NOMO-1 treated with DMSO at 0.1 percent for 48 hours (cell line): ENCODE results near the gene ADGRL2.
A peak's percentile ranks its signal among the peaks of the same experiment; 100 is the strongest.

Experiments
- DNase-seq: peaks from one replicate; lab custom pipeline; 2025; ENCODE audit not compliant: unreplicated experiment; lab: John Stamatoyannopoulos, UW

The ADGRL2 gene

DNA sequence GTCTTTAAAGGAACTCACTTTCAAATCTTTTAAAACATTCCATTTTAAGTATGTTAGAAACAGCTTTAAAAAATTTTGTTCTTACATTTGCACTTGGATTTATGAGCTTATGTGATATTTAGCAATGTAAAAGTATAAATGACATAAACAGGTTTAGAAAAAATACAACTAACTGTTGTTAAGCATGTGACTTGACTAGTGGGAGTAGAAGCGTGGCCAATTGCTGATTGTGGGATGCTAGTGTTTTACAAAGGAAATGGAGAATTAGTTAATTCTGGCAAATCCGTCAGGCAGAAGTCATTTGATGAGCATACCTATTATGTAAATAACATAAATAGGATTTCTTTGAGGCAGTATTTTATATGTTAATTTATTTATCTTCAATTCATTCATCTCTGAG lies 175.8 kb downstream of the ADGRL2 start:
- DNase-seq, result no peak

DNA sequence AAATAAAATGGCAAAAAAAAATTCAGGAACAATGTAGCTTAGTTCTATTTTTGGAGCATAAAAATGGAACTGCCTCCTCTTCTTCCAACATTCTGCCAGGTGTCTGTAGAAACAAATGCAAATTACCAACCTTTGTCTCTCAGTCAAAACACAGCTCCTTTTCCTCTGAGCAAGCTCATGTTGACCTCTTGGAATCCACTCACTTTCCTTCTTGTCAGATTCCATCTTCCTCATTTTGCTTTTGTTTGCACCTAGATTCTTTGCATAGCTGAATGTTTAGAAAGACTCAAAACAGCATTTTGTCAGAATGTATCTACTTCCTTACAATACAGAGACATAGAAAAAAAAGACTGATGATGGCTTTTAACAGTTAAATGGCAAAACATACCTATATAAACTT lies 178.2 kb downstream of the ADGRL2 start:
- no peak for DNase-seq

DNA sequence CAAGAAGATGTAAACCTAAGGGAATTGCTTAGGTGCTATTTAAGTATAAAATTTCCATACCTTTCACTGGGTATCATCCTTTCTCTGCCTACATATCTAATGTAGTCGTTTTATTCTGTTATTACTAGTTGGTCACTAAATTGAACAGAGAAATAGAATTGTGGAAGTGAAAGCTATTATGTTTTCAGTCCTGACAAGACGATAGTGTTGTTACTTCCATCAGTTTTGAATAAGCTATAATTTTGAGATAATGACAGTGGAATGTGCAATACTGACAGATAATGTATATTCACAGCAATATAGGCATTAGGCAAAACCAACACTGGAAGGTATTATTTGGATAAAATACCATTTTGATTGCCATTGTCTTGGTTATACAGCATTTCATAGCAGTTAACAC lies 181.8 kb downstream of the ADGRL2 start:
- peak; percentile 47 for DNase-seq

DNA sequence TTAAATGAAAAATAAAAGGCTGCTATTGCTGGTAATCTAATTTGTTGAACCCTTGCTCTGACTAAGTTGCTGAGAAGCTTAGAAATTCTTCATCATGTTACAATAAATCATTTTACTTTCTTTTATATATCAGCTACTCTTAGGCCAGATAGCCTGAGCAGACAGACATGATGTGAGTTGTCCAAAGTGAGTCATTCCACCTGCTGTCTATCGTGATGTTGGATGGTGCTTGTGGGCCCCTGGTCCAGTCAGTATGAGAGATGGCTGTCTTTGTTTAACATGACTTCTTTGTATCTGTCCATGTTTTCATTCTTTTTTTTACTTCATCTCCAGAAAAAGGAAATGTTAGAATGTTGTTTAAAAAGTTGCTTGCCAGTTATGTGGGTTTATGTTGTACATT lies 188.8 kb downstream of the ADGRL2 start:
- no peak for DNase-seq

DNA sequence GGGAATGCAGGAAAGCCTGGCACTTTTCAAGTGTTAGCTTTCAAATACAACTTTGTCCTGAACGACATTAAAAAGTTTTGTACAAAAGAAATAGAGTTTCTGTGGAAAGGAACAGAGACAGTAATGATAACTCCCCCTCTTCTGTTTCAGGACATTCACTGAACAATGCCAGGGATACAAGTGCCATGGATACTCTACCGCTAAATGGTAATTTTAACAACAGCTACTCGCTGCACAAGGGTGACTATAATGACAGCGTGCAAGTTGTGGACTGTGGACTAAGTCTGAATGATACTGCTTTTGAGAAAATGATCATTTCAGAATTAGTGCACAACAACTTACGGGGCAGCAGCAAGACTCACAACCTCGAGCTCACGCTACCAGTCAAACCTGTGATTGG lies 189.5 kb downstream of the ADGRL2 start:
- DNase-seq, result no peak

DNA sequence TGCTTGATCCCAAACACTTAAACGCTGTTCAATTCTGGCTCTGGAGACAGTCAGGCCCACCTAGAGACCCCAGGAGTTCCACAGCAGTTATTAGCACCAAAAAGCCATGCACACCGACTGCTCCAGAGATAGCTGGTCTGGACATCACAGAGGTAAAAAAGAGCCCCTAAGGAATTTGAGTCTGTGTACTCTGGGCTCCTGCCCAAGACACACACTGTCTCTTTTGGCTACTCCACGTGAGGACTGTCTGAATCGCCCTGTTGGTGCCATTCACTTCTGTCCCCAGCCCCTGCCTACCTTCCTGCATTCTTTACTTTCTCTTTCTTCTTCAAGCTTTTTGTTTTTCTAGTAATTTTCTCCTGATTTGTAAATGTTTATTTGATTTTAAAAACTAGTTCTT lies 197.4 kb downstream of the ADGRL2 start:
- DNase-seq, result no peak

DNA sequence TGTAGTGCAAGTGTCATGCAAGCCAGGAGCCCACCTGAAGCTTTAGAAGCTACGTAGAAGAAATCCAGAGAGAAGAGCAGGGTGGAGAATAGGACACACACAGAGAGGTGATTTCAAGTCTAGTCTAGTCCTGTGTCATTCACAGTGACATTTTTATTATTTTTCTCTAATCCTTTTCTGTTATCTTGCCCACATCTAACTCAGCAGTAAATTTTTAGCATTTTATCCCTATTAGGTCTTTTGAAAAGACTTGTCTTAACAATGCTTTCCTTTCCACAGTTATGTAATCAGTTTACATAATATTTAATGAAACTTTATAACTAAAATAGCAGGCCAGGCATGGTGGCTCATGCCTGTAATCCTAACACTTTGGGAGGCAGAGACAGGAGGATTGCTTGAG lies 198.6 kb downstream of the ADGRL2 start:
- DNase-seq, result no peak

DNA sequence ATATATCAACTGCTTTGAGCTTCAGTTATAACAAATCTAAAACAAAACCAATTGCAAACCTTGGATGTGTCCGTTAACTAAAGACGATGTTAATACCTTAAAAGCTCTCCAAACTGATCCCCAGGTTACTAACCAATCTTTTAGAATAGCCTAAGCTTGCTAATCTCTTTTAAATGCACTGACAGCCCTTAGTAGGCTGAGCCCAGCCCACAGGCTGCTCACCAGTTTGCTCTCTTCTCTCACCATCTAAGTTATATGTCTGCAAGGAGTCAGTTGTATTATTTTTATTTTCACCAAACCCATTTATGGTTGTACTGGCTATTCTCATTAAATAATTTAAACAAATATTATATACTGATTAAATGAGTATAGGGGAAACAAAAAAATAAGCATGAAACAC lies 199.5 kb downstream of the ADGRL2 start:
- no peak for DNase-seq

DNA sequence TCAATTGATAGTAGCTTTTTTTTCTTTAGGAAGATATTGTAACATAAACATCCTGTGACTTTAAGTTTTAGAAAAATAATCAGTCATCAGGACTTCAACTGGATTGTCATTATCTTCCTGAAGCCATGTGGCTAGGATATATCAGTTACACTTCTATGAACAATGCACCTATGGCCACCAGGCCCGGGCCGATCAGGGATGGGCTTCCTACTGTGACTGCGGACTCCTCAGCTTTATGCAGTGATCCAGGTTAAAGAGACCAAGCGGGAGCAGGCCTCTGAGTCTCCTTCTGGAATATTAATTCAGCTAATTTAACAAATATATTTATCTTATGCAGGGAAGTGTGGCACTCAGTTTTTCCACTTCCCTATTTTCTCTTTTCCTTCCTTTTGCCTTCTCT lies 200.6 kb downstream of the ADGRL2 start:
- DNase-seq, result no peak

DNA sequence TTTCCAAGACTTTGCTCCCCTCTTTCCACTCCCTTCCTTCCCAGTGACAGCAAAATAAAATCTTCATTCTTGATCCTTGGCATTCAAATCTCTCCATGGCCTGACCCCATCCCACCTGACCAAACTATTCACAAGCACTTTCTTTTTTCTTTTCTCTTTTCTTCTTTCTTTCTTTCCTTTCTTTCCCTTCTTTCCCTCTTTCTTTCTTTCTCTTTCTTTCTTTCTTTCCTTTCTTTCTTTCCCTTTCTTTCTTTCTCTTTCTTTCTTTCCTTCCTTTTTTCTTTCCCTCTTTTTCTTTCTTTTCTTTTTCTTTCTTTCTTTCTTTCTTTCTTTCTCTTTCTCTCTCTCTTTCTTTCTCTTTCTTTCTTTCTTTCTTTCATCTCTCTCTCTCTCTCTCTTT lies 207.1 kb downstream of the ADGRL2 start:
- DNase-seq, result no peak

DNA sequence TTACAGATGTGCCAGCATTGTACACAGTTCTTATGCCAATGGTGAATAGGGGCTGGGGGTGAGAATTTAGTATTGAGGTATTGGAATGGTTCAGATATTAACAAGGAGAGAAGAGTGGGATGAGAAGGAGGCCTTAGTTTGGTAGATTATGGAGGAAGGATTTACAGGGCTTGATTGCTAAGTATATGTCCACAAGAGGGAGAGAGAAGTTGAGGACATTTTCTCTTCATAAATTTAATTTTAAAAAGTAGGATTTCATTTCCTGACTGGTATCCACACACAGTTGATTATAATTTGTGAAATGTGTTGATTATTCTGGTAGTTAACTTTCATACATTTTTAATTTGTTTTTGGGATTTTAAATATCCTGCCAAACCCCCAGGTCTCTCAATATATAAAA lies 213.0 kb downstream of the ADGRL2 start:
- DNase-seq, result no peak

DNA sequence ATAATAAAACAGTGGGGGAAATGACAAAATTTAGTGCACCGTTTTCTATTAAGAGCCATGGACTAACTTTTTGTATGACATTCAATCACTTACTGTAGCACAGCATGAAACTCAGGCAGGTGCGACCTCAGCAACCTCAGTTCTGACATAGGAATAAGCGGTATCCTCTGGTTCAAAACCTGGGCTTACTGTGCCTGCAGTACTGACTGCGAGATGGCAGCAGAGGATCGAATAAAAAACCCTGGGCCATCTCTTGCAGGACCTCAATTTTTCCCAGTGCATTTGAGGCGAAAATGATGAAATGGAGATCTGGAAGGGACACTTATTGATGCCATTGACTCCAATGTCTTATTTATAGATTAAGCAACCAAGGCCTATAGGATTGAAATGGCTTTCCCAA lies 214.7 kb downstream of the ADGRL2 start:
- no peak for DNase-seq

DNA sequence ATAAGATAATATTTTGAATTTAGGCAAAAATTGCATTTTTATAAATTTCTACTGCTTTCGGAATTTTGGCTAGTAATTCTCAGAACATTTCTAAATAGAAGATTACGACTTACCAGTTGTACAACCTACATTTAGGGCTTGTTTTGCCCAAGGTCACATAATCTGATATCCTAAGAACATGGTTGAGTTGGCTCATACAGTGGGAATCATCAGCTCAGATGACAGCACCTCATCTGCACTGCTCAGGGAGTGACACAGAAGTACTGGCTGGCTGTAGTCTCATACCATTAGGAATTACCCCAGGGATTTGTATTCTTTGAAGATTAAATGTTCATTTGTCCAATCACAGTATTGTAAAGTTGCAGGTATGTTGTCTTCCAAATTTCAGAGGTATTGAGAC lies 217.6 kb downstream of the ADGRL2 start:
- DNase-seq, result no peak

DNA sequence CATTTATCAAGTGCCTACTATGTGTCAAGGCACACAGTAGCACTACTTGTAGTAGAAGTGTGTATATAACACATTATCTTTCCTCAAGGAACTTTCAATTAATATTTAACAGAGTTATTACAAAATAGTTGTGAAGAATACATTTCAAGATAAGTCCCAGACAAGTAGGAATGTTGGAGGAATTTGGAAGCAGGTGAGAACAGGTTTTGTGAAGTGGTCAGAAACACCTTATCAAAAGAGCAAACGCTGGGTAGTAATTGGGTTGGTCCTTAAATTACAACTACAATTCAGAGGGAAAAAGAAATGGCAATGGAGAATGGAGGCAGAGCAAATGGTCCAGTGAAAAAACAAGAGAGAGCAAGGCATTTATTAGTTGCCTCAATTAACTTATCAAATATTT lies 218.8 kb downstream of the ADGRL2 start:
- DNase-seq, result no peak

DNA sequence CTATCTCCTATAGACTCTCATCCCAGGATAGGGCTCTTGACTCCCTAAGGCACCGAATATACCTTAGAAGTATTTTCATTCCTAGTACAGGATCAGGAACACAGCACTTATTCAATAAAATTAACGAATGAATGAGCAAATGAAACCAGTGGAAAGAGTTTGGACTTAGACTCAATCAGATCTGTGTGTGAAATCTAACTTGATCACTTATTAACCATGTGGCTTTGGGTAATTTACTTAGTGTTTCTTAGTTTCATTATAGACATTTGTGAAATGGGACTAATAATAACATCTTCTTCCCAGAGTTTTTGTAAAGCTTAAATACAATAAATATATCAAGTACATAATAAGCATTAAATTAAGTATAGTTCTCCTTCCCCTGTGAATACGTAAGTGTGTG lies 230.1 kb downstream of the ADGRL2 start:
- no peak for DNase-seq

DNA sequence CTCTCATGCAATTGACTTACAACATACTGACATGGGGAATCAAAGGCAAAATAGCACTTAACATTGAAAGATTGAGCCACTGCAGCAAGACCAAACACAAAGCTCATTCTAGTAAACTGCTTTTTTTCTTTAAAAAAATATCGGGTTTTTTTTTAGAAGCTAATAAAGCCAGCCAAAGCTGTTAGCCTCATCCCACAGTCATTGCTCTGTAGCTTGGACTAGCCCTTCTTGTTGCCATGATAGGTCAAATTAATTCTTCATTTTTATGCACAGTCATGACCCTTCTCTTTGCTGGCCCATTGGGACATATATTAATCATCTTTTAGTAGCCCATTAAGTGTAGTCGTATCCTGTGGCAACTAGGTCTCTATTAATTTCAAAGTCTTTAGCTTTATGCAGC lies 231.3 kb downstream of the ADGRL2 start:
- DNase-seq, result no peak

DNA sequence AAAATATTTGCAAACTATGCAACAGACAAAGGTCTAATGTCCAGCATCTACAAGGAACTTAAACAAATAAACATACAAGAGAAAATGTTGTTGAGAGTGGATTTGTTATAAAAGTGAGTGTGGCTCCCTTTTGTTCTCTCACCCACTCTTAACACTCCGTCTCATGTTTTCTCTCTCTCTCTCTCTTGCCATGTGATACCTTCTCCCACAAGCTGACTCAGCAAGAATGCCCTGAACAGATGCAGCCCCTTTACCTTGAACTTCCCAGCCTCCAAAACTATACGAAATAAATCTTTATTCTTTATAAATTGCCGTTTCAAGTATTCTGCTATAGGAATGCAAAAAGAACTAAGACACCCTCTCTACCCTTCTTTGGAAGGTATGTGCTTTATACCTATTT lies 234.1 kb downstream of the ADGRL2 start:
- DNase-seq, result no peak
